Dedifferentiated amniotic fluid mesenchymal stem cell (primary cell): ENCODE results near the gene POLR1E.

Experiments used
- DNase-seq: peaks from one replicate; pipeline ENCODE4 v3.0.0-alpha.2; 2016; ENCODE audit errors: extremely low spot score

POLR1E gene

GRCh38 chr9:37538099-37538498, 52.4 kb downstream of the POLR1E start:
- no peak for DNase-seq

DNA sequence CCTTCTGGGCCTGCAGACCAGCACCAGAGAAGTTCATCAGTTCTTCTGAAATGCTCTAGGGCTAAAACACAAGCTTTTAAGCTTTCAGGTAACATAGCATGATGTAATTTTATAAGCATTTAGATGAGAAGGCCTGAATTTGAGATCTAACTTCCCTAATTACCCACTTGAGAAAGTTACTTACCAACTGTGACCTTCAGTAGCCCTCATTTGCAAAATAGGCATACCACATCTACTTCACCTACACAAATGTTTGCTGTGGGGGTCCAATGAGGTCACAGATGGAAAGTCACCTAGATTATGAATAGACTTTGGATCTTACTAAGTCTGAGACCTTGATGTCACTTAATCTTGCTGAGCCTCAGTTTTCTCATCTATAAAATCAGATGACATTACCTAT, 53.9 kb downstream of the POLR1E start:
- no peak for DNase-seq

- DNase-seq: no peak
Measured at GRCh38 chr9:37540634-37541033, 54.9 kb downstream of the POLR1E start.

DNA sequence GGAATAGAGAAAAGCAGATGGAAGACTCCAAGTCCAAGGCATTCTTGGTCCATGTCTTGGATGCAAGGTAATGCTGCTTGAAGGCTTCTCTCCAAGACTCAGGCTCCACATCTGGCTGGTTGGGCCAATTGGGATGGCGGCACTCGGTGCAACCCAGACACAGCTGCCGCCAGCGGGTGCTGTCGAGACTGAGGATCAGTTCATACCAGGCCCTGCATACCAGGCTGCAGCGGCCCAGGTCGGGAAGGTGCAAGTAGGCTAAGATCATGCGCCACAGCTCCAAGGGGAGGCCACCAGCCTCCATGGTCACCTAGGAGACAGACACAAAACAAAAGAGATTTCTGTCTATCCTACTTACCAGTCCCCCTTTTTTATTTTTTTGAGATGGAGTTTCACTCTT, 55.7 kb downstream of the POLR1E start:
- no peak for DNase-seq

GRCh38 chr9:37542488-37542887, 56.7 kb downstream of the POLR1E start:
- no peak for DNase-seq

- no peak for DNase-seq
Measured at GRCh38 chr9:37542895-37543294, 57.1 kb downstream of the POLR1E start.

GRCh38 chr9:37543468-37543867, 57.7 kb downstream of the POLR1E start:
- DNase-seq: no peak

GRCh38 chr9:37547328-37547878, 61.7 kb downstream of the POLR1E start:
- no peak for DNase-seq

DNA sequence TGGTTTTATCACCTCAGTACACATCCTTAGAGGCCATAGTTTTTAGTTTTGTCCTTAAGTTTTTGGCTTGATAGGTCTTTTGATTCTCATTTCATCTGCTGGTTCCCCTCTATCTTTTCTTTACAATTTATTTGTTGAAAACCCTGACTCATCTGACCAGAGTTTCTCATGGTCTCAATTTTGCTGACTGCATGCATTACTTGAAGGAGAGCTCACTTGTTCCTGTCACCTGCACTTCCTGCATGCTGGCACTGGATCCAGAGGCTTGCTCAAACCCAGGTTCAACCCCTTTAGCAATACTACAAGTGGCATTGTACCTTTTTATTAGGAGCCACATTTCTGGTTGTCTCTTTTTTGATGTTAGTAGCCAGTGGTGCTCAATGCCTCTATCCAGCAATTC, 63.8 kb downstream of the POLR1E start:
- no peak for DNase-seq

- DNase-seq: no peak
Measured at GRCh38 chr9:37550781-37551180, 65.0 kb downstream of the POLR1E start.

DNA sequence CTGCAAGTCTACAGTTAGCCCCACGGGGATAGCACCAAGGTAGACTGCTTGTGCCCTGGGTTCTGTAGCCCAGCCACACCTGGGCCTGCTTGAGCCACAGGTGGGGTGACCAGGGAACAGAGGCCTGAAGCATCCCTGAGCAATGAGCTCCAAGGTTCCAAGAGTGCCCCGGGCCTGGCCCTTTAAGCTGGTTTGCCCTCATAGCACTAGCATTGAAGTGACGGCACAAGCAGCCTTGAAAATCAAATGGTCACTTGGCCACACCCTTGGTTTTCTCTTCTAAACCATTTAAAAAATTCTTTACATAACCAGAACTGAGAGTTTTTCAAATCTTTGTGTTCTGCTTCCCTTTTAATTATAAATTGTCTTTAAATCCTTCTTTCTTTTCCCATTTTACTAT, 65.7 kb downstream of the POLR1E start:
- DNase-seq: no peak

GRCh38 chr9:37551888-37552287, 66.1 kb downstream of the POLR1E start:
- no peak for DNase-seq
